HEK293 (cell line): Measurements from ENCODE around the gene GRID2.

ENCODE experiments used
- ZBTB44 ChIP-seq: fragments of 450-650 bp; IDR thresholded peaks from 2 replicates; pipeline ENCODE4 v1.5.1; 2018; ENCODE audit warnings: missing biosample characterization, mild to moderate bottlenecking, missing genetic modification characterization
- ZNF175 ChIP-seq: fragments of 450-650 bp; formaldehyde crosslinking; IDR thresholded peaks from 2 replicates; pipeline ENCODE4 v1.5.1; 2016; ENCODE audit warnings: missing biosample characterization, missing genetic modification characterization
- ZNF558 ChIP-seq: fragments of 450-650 bp; formaldehyde crosslinking; IDR thresholded peaks from 2 replicates; pipeline ENCODE4 v1.5.1; 2016; ENCODE audit warnings: missing biosample characterization, missing genetic modification characterization
- ZNF777 ChIP-seq: fragments of 450-650 bp; formaldehyde crosslinking; IDR thresholded peaks from 2 replicates; pipeline ENCODE4 v1.5.1; 2017; ENCODE audit warnings: missing biosample characterization, missing genetic modification characterization, borderline replicate concordance
- ZSCAN30 ChIP-seq: fragments of 450-650 bp; IDR thresholded peaks from 2 replicates; pipeline ENCODE4 v1.5.1; 2018; ENCODE audit warnings: missing biosample characterization, mild to moderate bottlenecking, missing genetic modification characterization, moderate library complexity
- TF ChIP-seq, protein P1 (sequence below): fragments of 450-650 bp; formaldehyde crosslinking; IDR thresholded peaks from 2 replicates; pipeline ENCODE4 v1.5.1; 2016; ENCODE audit warnings: missing biosample characterization, missing genetic modification characterization
- TF ChIP-seq, protein P2 (sequence below): fragments of 450-650 bp; formaldehyde crosslinking; IDR thresholded peaks from 2 replicates; pipeline ENCODE4 v1.5.1; 2016; ENCODE audit warnings: missing biosample characterization, missing genetic modification characterization

GRCh38 chr4:92535599-92535998, 231.8 kb downstream of the GRID2 start:
- TF ChIP-seq ZSCAN30 (tag by site-specific recombination) (no peak), ZNF558 (tag by site-specific recombination) (no peak), ZNF175 (tag by site-specific recombination) (no peak), ZNF777 (tag by site-specific recombination) (no peak), ZBTB44 (no peak)
- TF ChIP-seq, protein P1, sequence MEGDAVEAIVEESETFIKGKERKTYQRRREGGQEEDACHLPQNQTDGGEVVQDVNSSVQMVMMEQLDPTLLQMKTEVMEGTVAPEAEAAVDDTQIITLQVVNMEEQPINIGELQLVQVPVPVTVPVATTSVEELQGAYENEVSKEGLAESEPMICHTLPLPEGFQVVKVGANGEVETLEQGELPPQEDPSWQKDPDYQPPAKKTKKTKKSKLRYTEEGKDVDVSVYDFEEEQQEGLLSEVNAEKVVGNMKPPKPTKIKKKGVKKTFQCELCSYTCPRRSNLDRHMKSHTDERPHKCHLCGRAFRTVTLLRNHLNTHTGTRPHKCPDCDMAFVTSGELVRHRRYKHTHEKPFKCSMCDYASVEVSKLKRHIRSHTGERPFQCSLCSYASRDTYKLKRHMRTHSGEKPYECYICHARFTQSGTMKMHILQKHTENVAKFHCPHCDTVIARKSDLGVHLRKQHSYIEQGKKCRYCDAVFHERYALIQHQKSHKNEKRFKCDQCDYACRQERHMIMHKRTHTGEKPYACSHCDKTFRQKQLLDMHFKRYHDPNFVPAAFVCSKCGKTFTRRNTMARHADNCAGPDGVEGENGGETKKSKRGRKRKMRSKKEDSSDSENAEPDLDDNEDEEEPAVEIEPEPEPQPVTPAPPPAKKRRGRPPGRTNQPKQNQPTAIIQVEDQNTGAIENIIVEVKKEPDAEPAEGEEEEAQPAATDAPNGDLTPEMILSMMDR, result no peak
- TF ChIP-seq, protein P2, sequence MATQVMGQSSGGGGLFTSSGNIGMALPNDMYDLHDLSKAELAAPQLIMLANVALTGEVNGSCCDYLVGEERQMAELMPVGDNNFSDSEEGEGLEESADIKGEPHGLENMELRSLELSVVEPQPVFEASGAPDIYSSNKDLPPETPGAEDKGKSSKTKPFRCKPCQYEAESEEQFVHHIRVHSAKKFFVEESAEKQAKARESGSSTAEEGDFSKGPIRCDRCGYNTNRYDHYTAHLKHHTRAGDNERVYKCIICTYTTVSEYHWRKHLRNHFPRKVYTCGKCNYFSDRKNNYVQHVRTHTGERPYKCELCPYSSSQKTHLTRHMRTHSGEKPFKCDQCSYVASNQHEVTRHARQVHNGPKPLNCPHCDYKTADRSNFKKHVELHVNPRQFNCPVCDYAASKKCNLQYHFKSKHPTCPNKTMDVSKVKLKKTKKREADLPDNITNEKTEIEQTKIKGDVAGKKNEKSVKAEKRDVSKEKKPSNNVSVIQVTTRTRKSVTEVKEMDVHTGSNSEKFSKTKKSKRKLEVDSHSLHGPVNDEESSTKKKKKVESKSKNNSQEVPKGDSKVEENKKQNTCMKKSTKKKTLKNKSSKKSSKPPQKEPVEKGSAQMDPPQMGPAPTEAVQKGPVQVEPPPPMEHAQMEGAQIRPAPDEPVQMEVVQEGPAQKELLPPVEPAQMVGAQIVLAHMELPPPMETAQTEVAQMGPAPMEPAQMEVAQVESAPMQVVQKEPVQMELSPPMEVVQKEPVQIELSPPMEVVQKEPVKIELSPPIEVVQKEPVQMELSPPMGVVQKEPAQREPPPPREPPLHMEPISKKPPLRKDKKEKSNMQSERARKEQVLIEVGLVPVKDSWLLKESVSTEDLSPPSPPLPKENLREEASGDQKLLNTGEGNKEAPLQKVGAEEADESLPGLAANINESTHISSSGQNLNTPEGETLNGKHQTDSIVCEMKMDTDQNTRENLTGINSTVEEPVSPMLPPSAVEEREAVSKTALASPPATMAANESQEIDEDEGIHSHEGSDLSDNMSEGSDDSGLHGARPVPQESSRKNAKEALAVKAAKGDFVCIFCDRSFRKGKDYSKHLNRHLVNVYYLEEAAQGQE (tag by site-specific recombination), result no peak
